Right ventricle myocardium superior (tissue), 1 donor: ENCODE data around the gene CEP85L. TPM values are rescaled to one million over a fixed set of nuclear protein-coding genes. Genes with fewer than 3 reads are reported as not detected.
A peak's percentile ranks its signal among the peaks of the same experiment; 100 is the strongest.

Source experiments
- ATAC-seq: fragments of 200-7000 bp; cut with Tn5 transposase; one replicate; pipeline ENCODE4 v1.9.1; 2020; ENCODE audit warnings: mild to moderate bottlenecking; ENCODE audit not compliant: poor library complexity
- DNase-seq: peaks from one replicate; pipeline ENCODE4 v3.0.0-alpha.2; 2020
- intact Hi-C: fragments of 100-400 bp; cut with DNase I; formaldehyde crosslinking; loops from one replicate; pipeline ENCODE4 v1.11.2; 2022
- total RNA-seq: library from RNA; stranded (reverse); fragmentation: NEBNext Ultra II Directional; extraction: Animal tissue kit (Norgen Biotek cat#: 25700); gene quantifications from one replicate; pipeline ENCODE4 v1.2.1, GENCODE V29; 2021
- donor health status: DM: no; HTN: yes; CAD: no; lungs with severe emphysema.

The CEP85L gene
- total RNA-seq, 1 donor from 2014 or later, result 17.6 TPM

DNA sequence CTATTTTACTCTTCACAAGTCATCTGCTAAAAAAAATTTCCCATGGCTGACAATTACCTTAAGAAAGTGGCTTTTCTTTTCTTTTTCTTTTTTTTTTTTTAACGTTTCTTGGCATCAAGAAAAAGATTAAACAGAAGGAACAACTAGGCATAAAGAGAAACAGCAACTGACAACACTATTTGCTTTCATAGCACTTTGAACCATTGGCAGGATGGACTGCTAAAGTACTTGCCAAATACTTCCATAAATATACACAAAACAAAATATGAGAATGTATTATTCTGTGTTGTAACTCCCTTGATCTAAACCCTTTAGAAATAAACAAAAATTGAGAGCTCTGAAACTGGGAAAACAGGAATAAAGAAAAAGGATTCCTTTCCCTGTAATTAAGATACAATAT lies 123.3 kb downstream of the CEP85L start:
- ATAC-seq (peak; percentile 32), DNase-seq (no peak)
- intact Hi-C loops, result no loop called here

DNA sequence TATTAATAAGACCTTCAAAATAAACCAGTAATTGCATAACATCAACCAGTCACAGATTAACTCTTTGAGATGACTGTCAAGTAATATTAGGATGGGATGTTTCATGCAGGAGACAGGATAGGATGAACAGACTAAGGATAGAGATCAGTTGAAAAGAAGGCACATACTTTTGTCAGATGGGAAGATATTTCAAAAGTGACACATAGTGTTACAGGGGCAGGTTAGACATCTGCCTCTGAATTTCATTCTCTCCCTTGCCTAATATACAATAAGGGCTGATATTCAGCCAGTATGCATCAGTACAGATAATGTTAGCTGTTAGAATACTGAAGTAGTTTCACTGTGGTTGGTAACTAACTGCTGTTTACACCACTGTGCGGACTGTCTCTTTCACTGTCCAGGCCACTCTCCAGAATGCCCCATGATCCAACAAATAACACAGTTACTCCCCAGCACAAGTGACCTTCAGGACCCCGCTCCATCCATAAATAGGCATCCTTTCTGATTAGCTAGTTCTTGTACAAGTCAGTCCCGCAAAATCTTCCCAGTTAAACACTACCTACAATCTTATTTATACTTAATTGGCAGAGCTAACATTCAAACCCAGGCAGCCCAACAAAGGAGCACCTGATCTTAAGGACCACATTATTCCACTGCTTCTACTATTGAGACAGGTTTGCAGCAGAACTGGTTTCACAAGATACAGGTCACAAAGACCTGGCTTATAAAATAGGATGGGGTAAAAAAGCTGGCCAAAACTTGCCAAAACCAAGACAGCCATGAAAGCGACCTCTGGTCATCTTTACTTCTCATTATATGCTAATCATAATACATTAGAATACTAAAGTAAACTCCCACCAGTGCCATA lies 125.2 kb downstream of the CEP85L start:
- intact Hi-C loops, result no loop called here
- no peak for DNase-seq
- peak; percentile 51 for ATAC-seq

DNA sequence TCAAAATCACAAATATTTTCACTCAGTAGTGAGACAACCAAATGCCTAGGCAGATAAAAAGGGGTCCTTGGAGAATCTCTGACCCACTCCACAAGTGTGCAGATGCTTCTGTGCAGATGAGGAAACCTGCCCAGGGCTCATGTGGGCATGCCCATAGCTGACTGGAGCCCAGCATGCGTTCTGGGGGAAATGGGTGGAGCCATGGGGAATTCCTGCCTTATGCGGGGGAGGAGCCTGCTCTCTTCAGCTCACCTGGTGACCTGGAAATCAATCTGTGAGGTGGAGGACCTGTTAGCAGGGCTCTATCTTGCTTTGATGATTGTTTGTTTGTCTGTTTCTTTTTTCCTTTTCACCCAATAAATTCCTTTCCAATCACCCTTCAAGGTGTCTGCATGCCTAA lies 126.7 kb downstream of the CEP85L start:
- ATAC-seq (no peak), DNase-seq (no peak)
- intact Hi-C loops, result no loop called here

DNA sequence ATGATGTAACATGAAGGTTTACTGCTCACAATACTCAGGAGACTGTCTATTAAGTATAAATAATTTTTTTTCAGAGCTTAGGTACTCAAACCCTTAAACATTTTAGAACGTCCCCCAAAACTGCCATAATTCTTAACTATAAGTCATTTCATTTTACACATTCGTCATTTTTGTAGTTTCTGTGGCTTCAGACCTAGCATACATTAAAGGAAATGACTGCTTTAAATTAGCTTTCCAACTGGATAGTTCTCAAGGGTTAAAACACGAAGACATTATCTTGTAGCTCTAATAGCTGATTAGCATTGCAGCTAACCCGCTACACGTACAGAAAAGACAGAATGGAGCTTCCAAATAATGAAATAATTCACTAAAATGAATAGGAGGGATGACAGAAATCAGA lies 128.2 kb downstream of the CEP85L start:
- ATAC-seq, result no peak
- intact Hi-C loops, result no loop called here
- no peak for DNase-seq

DNA sequence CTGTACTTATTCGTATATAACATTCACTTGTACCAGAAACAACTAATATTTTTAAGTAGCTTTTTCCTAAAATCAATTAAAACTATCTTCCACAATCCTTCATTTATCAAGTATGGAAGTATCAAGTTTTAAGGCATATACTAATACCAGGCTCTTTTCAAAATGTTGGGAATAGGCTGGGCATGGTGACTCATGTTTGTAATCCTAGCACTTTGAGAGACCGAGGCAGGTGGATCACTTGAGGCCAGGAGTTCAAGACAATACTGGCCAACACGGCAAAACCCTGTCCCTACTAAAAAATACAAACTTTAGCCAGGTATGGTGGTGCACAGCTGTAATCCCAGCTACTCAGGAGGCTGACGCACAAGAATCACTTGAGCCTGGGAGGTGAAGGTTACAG lies 129.0 kb downstream of the CEP85L start:
- intact Hi-C loops, result no loop called here
- ATAC-seq (no peak), DNase-seq (no peak)

DNA sequence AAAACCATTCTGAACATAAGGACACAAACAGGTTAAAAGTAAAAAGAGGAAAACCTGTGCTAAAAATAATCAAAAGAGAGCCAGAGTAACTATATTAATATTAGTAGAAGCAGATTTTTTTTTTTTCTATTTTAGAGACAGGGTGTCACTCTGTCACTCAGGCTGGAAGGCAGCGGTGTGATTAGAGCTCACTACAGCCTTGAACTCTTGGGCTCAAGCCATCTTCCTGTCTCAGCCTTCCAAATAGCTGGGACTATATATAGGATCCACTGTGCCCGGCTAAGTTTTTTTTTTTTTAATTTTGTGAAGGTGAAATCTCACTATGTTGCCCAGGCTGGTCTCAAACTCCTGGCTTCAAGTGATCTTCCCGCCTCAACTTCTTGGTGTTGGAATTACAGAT lies 136.7 kb downstream of the CEP85L start:
- intact Hi-C loops, result loop anchor here (5.0 kb wide), 1 partner anchor 33 kb away; the partner anchor contains the start of gene PLN
- DNase-seq, result peak; percentile 51
- peak; percentile 96 for ATAC-seq

DNA sequence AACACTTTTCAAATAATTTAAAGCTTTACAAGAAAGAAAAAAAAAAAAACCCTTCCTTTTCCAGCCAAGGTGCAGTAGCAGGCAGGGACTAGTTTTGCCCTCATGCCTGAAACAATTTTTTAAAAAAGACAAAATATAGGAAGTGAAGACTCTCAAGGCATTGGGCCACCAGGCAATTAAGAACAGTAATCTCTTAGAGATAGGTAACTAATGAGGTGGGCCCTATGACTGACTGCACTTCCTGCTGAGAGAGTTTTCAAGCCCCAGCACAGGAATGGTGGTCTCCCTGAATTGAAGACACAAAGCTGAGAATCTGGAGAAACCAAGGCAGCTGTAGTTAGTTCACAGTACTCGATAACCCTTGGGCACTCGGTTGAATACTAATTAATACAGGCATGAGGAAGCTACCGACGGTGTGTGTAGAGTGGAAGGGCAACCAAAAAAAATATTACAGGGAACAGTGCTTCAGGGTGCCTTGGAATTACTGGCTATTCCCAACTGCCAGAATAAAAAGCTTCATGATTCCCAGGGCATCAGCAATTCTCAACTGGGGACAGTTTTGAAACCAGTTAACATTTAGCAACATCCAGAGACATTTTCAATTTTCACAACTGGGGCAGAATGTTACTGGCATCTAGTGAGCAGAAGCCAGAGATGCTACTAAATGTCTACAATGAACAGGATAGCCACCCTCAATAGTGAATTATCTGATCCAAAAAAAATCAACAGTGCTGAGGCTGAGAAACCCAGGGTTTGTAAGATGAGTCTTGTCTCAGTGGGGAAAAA lies 139.3 kb downstream of the CEP85L start:
- ATAC-seq (peak; percentile 9), DNase-seq (no peak)
- intact Hi-C loops, result loop anchor here (5.0 kb wide), 1 partner anchor 35 kb away; the partner anchor contains the start of gene PLN

DNA sequence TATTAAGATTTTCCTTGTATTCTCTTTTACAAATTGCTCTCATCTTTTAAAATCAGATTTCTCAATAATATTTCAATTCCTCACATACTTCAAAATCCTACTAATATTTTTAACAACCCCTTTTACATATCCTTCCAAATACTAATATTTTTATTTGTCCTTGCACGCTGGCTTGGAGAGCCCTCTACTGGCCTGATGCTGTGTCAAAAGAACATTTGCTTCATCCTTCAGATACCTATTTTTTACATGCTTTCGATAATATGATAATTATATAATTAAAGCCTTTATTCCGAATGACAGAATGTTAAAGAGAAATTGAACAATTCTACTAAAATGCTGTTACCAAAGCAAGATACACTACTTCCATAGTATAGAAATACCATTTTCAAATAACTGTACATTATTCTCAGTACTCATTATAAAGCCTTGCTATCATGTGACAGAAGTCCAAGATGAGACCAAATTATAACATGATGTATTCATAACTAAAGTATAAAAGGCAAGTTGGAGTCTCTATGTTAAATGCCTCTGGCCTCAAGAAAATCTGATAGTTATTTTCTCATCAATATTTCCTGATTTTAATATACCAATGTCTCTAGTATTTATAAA lies 142.3 kb downstream of the CEP85L start:
- intact Hi-C loops, result loop anchor here (5.0 to 10.0 kb wide), 2 partner anchors 134 to 222 kb away; no protein-coding TSS in a partner anchor
- DNase-seq (no peak), ATAC-seq (no peak)

DNA sequence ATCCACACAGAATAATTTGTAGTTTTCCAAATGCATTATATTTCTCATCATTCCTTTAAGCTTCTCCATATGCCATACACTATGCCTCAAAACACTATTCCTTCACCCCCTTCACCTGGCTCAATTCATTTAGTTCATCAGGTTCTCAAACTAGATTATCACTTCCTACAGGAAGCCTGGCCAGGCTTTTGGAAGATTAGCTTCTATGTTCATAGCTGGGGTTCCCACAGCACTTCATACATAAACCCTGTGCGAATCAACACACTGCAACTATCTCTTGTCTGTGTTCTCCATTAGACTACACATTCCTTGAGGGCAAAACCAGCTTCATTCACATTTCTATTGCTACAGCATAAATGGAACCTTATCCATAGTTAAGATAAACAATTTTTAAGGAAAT lies 143.8 kb downstream of the CEP85L start:
- no peak for ATAC-seq

DNA sequence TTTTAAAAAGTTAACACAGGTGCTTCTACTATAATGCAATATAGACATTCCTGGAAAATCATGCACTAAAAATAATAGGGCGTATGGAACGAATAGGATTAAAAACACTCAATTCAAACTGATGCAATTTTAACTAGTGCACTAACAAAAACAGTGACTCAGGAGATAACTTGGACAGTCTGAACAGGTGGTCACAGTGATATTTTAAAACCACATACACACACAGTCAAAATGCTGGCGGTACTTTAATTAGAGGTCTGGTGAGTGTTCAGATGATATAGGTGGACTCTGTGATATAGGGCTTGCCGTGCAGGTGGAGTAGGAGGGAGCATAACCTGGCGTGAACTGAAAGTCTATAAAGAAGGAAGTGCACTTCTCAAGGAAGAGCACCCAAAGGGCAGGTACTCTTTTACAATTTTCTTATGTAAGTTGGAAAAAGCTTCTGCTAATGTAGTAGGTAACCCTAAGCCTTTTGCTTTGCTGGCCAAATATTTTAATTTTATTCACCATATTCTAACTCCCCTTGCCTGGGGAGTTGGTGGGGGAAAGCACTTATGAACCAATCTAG lies 145.2 kb downstream of the CEP85L start:
- intact Hi-C loops, result loop anchor here (5.0 to 10.0 kb wide), 2 partner anchors 131 to 219 kb away; no protein-coding TSS in a partner anchor
- DNase-seq (no peak), ATAC-seq (no peak)

More for the DNA sequence above, 143.8 kb downstream of the CEP85L start:
- intact Hi-C loops, result loop anchor here (5.0 to 10.0 kb wide), 2 partner anchors 133 to 220 kb away; no protein-coding TSS in a partner anchor
- DNase-seq, result no peak

DNA sequence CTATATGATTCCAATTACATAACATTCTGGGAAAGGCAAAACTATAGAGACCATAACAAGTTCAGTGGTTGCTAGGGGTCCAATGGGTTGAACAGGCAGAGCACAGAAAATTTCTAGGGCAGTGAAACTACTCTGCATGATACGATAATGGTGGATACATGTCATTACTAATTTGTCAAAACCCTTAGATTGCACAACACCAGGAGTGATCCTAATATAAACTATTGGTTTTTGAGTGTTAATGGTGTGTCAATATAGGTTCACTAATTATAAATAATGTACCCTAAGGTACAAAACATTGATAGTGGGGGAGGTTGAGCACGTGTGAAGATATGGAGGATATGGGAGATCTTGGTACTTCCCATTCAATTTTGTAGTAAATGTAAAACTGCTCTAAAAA lies 145.7 kb downstream of the CEP85L start:
- intact Hi-C loops, result loop anchor here (5.0 to 10.0 kb wide), 2 partner anchors 131 to 218 kb away; no protein-coding TSS in a partner anchor

DNA sequence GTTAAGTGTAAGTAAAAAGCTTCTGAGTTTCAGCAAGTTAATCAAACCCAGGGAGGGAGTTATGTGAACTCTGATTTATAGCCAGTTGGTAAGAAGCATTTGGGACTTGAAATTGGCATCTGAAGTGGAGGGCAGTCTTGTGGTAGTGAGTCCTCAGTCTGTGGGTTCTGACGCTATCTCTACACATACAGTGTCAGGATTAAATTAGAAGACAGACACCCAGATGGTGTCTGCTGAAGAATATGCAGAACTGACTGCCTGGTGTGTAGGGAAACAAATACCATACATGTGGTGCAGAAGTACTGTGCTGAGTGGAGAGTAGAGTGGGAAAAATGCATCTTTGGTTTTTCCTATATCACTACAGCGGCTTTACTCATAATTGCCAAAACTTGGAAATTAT lies 146.8 kb downstream of the CEP85L start:
- ATAC-seq (peak; percentile 58), DNase-seq (no peak)
- intact Hi-C loops, result loop anchor here (5.0 to 10.0 kb wide), 2 partner anchors 130 to 217 kb away; no protein-coding TSS in a partner anchor

More for the DNA sequence above, 145.7 kb downstream of the CEP85L start:
- ATAC-seq (no peak), DNase-seq (no peak)

DNA sequence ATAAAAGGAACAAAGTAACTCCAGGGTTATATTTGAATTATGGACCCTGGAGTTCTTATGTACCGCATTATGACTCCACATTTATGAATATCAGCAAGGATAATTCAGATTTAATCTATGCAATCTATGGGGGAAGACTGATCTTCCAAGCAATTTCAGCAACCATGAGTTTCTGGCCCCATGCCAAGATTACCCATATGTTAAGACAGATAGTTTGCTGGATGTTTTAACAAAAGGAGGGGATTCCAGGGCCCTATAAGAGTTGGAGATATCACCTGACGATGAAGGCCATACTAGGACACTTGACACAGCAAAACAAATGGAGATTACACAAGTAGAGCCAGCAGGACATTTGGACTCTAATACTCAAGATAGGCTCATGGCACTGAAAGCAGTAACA lies 149.2 kb downstream of the CEP85L start:
- ATAC-seq, result no peak
- no peak for DNase-seq
- intact Hi-C loops, result loop anchor here (10.0 kb wide), 1 partner anchor 127 kb away; no protein-coding TSS in a partner anchor

DNA sequence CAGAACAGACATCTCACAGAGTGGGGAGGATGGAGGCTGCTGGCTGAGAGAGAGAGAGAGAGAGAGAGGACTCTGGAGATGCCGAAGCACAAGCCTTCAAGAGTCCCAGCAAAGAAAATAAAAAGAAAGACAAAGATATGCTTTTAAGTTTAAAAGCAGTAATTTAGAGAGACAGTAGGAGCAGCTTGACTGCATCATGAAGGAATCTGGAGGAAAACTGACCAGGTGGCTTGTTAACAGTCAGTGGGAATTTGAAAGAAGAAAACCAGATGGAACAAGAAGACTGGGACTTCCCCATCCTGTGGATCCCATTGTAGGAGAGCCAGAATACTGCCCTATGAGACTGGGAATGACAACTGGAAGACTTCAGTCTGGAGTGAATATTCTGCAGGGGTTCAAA lies 149.6 kb downstream of the CEP85L start:
- intact Hi-C loops, result loop anchor here (10.0 kb wide), 1 partner anchor 127 kb away; no protein-coding TSS in a partner anchor
- ATAC-seq, result no peak
- no peak for DNase-seq

DNA sequence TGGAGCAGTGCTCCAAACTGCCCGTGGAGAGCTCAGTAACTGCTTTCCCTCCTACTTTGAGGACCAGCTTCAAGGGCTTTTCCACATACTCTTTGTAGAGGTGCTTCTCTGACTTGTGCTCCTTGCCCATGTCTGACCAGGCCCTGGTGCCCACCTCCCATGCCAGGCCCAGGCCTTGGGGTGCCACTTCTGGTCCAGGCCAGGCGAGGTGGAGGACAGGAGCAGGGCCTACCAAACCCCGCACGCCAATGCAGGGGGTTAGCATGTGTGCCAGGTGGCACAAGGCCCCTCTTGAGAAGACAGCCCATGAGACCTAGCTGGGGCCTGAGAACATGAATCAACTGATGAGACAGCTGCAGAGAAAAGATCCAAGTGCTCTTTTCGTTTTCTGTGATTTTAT lies 150.3 kb downstream of the CEP85L start:
- no peak for DNase-seq
- intact Hi-C loops, result loop anchor here (10.0 kb wide), 1 partner anchor 126 kb away; no protein-coding TSS in a partner anchor
- ATAC-seq, result no peak

DNA sequence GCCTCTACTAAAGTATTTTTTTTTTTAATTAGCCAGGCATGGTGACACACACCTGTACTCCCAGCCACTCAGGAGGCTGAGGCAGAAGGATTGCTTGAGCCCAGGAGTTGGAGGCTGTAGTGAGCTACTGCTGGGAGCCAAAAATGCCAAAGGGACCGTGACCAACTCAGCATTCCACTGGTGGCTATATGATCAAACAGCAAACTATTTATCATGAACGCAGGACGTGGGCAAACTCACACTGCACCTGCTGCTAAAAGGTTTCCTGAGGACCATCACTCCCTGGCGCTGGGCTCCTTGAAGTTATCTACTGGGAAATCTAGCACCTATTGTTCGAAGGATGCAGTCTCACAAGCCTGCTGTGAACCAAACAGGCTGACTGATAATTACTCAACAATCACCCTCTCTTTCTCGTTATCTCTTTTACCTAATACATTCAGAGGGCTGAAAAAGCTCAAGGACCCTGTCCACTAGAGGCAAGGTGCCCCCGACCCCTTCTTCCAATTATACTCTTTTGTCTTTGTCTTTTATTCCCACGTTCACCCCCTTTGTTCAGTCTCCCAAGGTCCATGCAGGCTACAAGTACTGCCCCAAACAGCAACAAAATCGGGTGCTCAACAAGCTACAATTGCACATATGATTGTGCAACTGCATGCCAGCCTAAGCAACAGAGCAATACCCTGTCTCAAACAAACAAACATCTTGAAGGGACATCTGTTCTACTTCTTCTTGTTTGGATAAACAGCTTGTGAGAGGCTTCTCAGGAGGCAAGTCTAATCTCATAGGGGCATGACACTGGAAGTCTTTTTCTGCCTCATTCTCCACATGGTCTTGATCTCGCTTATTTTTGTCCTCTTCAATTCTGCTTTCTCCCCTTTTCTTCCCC lies 151.0 kb downstream of the CEP85L start:
- intact Hi-C loops, result loop anchor here (10.0 kb wide), 1 partner anchor 126 kb away; no protein-coding TSS in a partner anchor
- ATAC-seq, result no peak
- DNase-seq, result no peak

DNA sequence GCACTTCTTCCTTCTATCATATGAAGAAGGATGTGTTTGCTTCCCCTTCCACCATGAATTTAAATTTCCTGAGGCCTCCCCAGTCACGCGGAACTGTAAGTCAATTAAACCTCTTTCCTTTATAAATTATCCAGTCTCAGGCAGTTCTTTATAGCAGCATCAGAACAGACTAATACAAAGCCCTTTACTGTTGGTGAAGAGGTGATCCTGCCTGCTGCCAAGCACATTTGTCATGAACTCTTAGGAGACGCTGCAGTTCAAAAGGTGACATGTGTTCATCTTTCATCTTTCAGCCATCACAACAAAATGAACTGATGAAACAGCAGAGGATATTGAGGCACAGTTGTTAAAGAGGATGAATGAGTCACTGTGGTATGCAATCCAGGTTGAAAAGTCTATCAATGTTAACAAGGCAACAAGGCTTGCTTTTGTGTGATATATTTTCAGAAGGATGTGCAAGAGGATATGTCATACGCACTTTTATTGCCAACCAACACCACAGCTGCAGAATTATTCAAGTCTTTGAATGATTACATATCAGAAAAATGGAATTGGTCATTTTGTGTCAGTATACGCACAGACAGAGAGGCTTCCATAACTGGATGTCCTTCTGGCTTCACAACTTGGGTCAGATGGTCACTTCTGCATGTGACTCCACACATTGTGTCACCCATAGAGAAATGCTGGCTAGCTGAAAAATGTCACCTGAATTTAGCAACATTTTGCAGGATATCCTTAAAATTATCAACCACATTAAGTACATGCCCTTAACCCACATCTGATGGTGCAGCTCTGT lies 155.7 kb downstream of the CEP85L start:
- intact Hi-C loops, result no loop called here
- DNase-seq, result no peak
- ATAC-seq, result no peak
